ENCODE measurements around the gene MME. TPM values are rescaled to one million over a fixed set of nuclear protein-coding genes. Genes with fewer than 3 reads are reported as not detected.

The MME gene
- total RNA-seq, 1 donor = 102 TPM

DNA sequence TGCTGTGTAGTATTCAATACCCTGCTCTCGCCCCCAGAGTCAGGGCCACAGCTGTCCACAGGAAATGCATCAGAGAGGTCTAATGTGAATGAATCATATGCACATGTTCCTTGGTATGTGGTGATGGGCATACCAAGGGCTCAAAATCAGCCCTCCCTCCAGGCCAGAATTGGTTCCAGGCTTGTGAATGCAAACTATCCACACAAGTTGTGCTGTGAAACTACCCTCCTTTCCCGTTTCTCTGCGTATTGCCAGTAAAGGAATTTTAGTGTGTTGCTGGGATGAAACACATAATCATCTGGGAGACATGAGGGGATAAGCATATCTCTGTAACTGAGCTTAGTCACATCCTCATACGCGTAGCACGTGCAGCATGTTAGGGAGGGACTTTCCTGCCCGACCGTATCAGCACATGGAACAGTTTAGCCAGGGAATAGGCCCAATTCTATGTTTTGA lies 9.2 kb upstream of the MME start:
- Histone ChIP-seq H3K4me2 (ENCODE audit: insufficient read depth, low read length) (peak overlapping the region; percentile 76), H3K27me3 (ENCODE audit: insufficient read depth, low read length) (no peaks in the 10 kb centered on the region), H4K20me1 (ENCODE audit: insufficient read depth, low read length) (no peaks in the 10 kb centered on the region), H3K9me3 (ENCODE audit: low read depth, low read length) (no peaks in the 10 kb centered on the region), H3K4me1 (ENCODE audit: insufficient read depth, low read length) (peaks cover 21% of the 10 kb centered on the region), H3K27ac (ENCODE audit: low read depth, low read length) (peak overlapping the region; percentile 96), H2AFZ (ENCODE audit: low read length) (peak overlapping the region; percentile 82), H3K79me2 (ENCODE audit: insufficient read depth, low read length) (no peaks in the 10 kb centered on the region), H3K36me3 (ENCODE audit: insufficient read depth, low read length) (no peaks in the 10 kb centered on the region), H3K4me3 (ENCODE audit: insufficient read depth, low read length) (no peak overlapping the region)
- DNase-seq (ENCODE audit: insufficient read length, low spot score, missing footprints) = peak; percentile 89
- TF ChIP-seq, protein P1, sequence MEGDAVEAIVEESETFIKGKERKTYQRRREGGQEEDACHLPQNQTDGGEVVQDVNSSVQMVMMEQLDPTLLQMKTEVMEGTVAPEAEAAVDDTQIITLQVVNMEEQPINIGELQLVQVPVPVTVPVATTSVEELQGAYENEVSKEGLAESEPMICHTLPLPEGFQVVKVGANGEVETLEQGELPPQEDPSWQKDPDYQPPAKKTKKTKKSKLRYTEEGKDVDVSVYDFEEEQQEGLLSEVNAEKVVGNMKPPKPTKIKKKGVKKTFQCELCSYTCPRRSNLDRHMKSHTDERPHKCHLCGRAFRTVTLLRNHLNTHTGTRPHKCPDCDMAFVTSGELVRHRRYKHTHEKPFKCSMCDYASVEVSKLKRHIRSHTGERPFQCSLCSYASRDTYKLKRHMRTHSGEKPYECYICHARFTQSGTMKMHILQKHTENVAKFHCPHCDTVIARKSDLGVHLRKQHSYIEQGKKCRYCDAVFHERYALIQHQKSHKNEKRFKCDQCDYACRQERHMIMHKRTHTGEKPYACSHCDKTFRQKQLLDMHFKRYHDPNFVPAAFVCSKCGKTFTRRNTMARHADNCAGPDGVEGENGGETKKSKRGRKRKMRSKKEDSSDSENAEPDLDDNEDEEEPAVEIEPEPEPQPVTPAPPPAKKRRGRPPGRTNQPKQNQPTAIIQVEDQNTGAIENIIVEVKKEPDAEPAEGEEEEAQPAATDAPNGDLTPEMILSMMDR (IDR thresholded peaks at IDR 0.05; ENCODE audit: extremely low read depth, low read depth, low read length) = no peak

DNA sequence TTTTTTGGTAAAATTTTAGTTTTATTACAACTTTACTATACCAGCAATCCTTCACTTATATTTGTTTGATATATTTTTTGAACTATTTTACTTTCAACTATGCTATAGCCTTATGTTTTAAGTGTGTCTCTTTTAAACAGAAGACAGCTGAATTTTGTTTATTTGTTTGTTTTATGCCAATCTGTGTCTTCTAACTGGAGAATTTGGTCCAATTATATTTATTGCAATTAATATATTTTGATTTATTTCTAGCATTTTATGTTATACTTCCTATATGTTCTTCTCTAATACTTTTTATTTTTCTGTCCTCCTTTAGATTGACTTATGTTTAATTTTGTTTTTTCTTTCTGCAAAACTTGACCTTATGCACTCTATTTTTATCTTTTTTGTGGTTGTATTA lies 4.9 kb upstream of the MME start:
- DNase-seq (ENCODE audit: insufficient read length, low spot score, missing footprints) = no peak
- peaks cover 5% of the 10 kb centered on the region for H3K79me2 ChIP-seq (ENCODE audit: insufficient read depth, low read length)
- H3K36me3 ChIP-seq (ENCODE audit: insufficient read depth, low read length) = no peaks in the 10 kb centered on the region
- peaks cover 22% of the 10 kb centered on the region for H3K4me1 ChIP-seq (ENCODE audit: insufficient read depth, low read length)
- no peak overlapping the region for H2AFZ ChIP-seq (ENCODE audit: low read length)
- no peak overlapping the region for H3K27ac ChIP-seq (ENCODE audit: low read depth, low read length)
- no peak overlapping the region for H3K4me3 ChIP-seq (ENCODE audit: insufficient read depth, low read length)
- TF ChIP-seq, protein P1 (IDR thresholded peaks at IDR 0.05; ENCODE audit: extremely low read depth, low read depth, low read length) = no peak
- H3K27me3 ChIP-seq (ENCODE audit: insufficient read depth, low read length) = no peaks in the 10 kb centered on the region
- H3K4me2 ChIP-seq (ENCODE audit: insufficient read depth, low read length) = no peak overlapping the region
- no peaks in the 10 kb centered on the region for H3K9me3 ChIP-seq (ENCODE audit: low read depth, low read length)
- H4K20me1 ChIP-seq (ENCODE audit: insufficient read depth, low read length) = no peaks in the 10 kb centered on the region

DNA sequence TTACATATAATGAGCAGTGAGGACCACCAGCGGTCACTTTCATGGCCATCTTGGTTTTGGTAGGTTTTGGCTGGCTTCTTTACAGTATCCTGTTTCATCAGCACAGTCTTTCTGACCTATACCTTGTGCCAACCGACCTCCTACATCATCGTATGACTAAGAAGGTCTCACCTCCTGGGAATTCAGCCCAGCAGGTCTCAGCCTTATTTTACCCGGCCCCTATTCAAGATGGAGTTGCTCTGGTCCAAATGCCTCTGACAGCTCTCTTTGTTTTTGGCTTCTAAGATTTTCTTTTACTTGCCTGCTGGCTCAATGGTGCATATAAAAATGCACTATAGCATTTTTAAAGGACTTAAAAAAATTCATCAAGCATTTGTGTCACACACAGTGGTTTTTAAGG lies 3.2 kb upstream of the MME start:
- no peaks in the 10 kb centered on the region for H3K36me3 ChIP-seq (ENCODE audit: insufficient read depth, low read length)
- no peaks in the 10 kb centered on the region for H3K27me3 ChIP-seq (ENCODE audit: insufficient read depth, low read length)
- H3K4me3 ChIP-seq (ENCODE audit: insufficient read depth, low read length) = no peak overlapping the region
- peaks cover 10% of the 10 kb centered on the region for H3K4me1 ChIP-seq (ENCODE audit: insufficient read depth, low read length)
- TF ChIP-seq, protein P1 (IDR thresholded peaks at IDR 0.05; ENCODE audit: extremely low read depth, low read depth, low read length) = no peak
- no peak overlapping the region for H2AFZ ChIP-seq (ENCODE audit: low read length)
- H3K79me2 ChIP-seq (ENCODE audit: insufficient read depth, low read length) = peaks cover 20% of the 10 kb centered on the region
- H4K20me1 ChIP-seq (ENCODE audit: insufficient read depth, low read length) = no peaks in the 10 kb centered on the region
- DNase-seq (ENCODE audit: insufficient read length, low spot score, missing footprints) = no peak
- H3K9me3 ChIP-seq (ENCODE audit: low read depth, low read length) = no peaks in the 10 kb centered on the region
- H3K4me2 ChIP-seq (ENCODE audit: insufficient read depth, low read length) = no peak overlapping the region
- no peak overlapping the region for H3K27ac ChIP-seq (ENCODE audit: low read depth, low read length)

DNA sequence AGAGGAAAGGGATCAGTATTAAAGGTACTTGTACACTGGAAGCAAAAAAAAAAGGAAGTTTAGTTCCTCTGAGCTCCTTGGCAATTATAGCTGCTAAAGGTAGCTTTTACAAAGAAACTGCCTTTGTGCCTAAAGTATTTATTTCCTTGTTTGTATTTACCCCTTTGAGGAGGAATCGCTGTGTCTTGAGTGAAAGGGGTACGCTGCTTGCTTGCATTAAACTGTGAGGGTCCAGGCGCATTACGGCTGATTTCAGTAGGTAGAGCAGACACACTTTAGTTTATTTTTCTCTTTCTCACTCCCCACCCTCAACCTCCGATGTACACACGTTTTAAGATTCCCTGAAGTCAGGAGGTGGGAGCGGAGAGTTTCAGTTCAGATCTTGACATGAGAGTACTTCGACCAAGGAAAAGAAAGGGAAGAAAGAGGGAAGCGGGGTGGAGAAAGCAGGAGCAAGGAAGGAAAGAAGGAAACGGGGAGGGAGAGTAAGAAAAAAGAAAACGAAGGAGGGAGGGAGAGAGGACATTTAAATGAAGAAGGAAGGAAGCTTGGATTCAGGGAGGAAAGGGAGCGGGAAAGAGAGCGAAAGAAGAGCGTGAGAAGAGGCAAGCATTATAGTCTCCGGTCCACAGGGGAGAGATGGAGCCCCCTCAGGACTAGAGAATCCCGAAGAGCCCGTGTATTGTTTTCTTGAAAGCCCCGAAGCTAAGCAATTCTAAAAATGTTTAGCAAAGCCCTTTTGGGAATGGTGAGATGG lies 1.2 kb upstream of the MME start:
- Histone ChIP-seq H3K27me3 (ENCODE audit: insufficient read depth, low read length) (no peaks in the 10 kb centered on the region), H3K27ac (ENCODE audit: low read depth, low read length) (peak overlapping the region; percentile 42)
- peak; percentile 66 for DNase-seq (ENCODE audit: insufficient read length, low spot score, missing footprints)

More for the DNA sequence above, 1.2 kb upstream of the MME start:
- Histone ChIP-seq H3K4me3 (ENCODE audit: insufficient read depth, low read length) (peak overlapping the region; percentile 89), H4K20me1 (ENCODE audit: insufficient read depth, low read length) (no peaks in the 10 kb centered on the region), H3K79me2 (ENCODE audit: insufficient read depth, low read length) (peaks cover 34% of the 10 kb centered on the region), H3K36me3 (ENCODE audit: insufficient read depth, low read length) (no peaks in the 10 kb centered on the region), H2AFZ (ENCODE audit: low read length) (peak overlapping the region; percentile 97), H3K9me3 (ENCODE audit: low read depth, low read length) (no peaks in the 10 kb centered on the region), H3K4me1 (ENCODE audit: insufficient read depth, low read length) (peaks cover 10% of the 10 kb centered on the region), H3K4me2 (ENCODE audit: insufficient read depth, low read length) (peak overlapping the region; percentile 99)
- TF ChIP-seq, protein P1 (IDR thresholded peaks at IDR 0.05; ENCODE audit: extremely low read depth, low read depth, low read length) = no peak
